DMS53 treated with DMSO at 0.1 percent for 48 hours (cell line): ENCODE data around the gene TBC1D21.

Source experiments
- DNase-seq: peaks from one replicate; lab custom pipeline; 2025; ENCODE audit not compliant: unreplicated experiment; lab: John Stamatoyannopoulos, UW

The TBC1D21 gene

GRCh38 chr15:73873456-73873855 lies at the start of gene TBC1D21:
TBC1D21 (plus strand) TSS chr15:73873564; CDS start chr15:73873710, 146 bp downstream.
- DNase-seq: no peak

GRCh38 chr15:73826711-73827251 lies 46.6 kb upstream of the TBC1D21 start:
- DNase-seq: no peak

GRCh38 chr15:73829523-73829922 lies 43.8 kb upstream of the TBC1D21 start:
- DNase-seq: no peak

GRCh38 chr15:73832657-73833056 lies 40.7 kb upstream of the TBC1D21 start:
- no peak for DNase-seq

GRCh38 chr15:73836845-73837244 lies 36.5 kb upstream of the TBC1D21 start:
- no peak for DNase-seq

- DNase-seq: no peak
Measured at GRCh38 chr15:73838831-73839426, 34.4 kb upstream of the TBC1D21 start.

GRCh38 chr15:73839699-73840377 lies 33.5 kb upstream of the TBC1D21 start:
- no peak for DNase-seq

GRCh38 chr15:73840771-73841170 lies 32.6 kb upstream of the TBC1D21 start:
- DNase-seq: no peak

GRCh38 chr15:73841756-73842725 lies 31.3 kb upstream of the TBC1D21 start:
- DNase-seq: no peak

- no peak for DNase-seq
Measured at GRCh38 chr15:73843787-73844186, 29.6 kb upstream of the TBC1D21 start.

- no peak for DNase-seq
Measured at GRCh38 chr15:73844356-73844755, 29.0 kb upstream of the TBC1D21 start.

- DNase-seq: no peak
Measured at GRCh38 chr15:73845507-73845906, 27.9 kb upstream of the TBC1D21 start.

- DNase-seq: no peak
Measured at GRCh38 chr15:73845907-73846306, 27.5 kb upstream of the TBC1D21 start.

GRCh38 chr15:73849641-73850040 lies 23.7 kb upstream of the TBC1D21 start:
- no peak for DNase-seq

GRCh38 chr15:73850228-73850627 lies 23.1 kb upstream of the TBC1D21 start:
- DNase-seq: no peak

GRCh38 chr15:73851689-73852088 lies 21.7 kb upstream of the TBC1D21 start:
- DNase-seq: no peak

- DNase-seq: no peak
Measured at GRCh38 chr15:73852507-73852906, 20.9 kb upstream of the TBC1D21 start.

- DNase-seq: no peak
Measured at GRCh38 chr15:73854265-73854664, 19.1 kb upstream of the TBC1D21 start.

GRCh38 chr15:73856458-73857192 lies 16.7 kb upstream of the TBC1D21 start:
- DNase-seq: no peak

- DNase-seq: no peak
Measured at GRCh38 chr15:73857193-73857920, 16.0 kb upstream of the TBC1D21 start.
